ENCODE data around the gene SUSD4. TPM values are rescaled to one million over a fixed set of nuclear protein-coding genes. Genes with fewer than 3 reads are reported as not detected.

The SUSD4 gene
- total and polyA plus RNA-seq, 2 of the 8 experiments (the other 6 are each of a cell fraction or from before 2014, with no cell fraction given) = 3.9 to 5.2 TPM

- Histone ChIP-seq H3K4me3 (ENCODE audit: extremely low read depth in 1 of 4, insufficient read depth in 2 of 4, low read depth in 3 of 4, low read length in 4 of 4) (no peak overlapping the region), H2BK5ac (ENCODE audit: low read depth, low read length) (no peak overlapping the region), H3K23me2 (ENCODE audit: low read depth, low read length) (peaks cover 3% of the 10 kb centered on the region; the same call in 1 of the 2 replicates), H4K91ac (replicated peaks; ENCODE audit: insufficient read length, low read length) (no peak overlapping the region), H4K8ac (ENCODE audit: extremely low read depth, insufficient read depth, low read length) (no peak overlapping the region), H3K4ac (replicated peaks; ENCODE audit: insufficient read length, low read depth, low read length) (no peak overlapping the region), H3K9ac (replicated peaks in 1 of 4; ENCODE audit: extremely low read depth in 1 of 4, low read depth in 3 of 4, low read length in 3 of 4) (no peak overlapping the region), H3K27ac (ENCODE audit: low read depth, low read length) (no peak overlapping the region), H2BK20ac (ENCODE audit: low read length) (no peak overlapping the region), H4K20me1 (replicated peaks in 1 of 2; ENCODE audit: control insufficient read depth in 1 of 2, insufficient read depth in 2 of 2, low read length in 2 of 2) (peaks cover 0 to 1% of the 10 kb centered on the region in 2 experiments), H2BK120ac (replicated peaks; ENCODE audit: low read depth, low read length) (no peak overlapping the region), H3K36me3 (ENCODE audit: control insufficient read depth in 2 of 4, insufficient read depth in 4 of 4, low read length in 3 of 4) (no peaks in the 10 kb centered on the region), H3K18ac (ENCODE audit: extremely low read depth, low read length) (no peak overlapping the region), H3K4me1 (replicated peaks in 1 of 4; ENCODE audit: control insufficient read depth in 3 of 4, insufficient read depth in 4 of 4, low read length in 3 of 4) (no peaks in the 10 kb centered on the region), H3K9me3 (ENCODE audit: insufficient read depth in 2 of 2, low read depth in 1 of 2, low read length in 1 of 2) (no peaks in the 10 kb centered on the region; a peak in 1 of 4 replicates), H2BK15ac (ENCODE audit: low read length) (no peak overlapping the region), H2AK5ac (ENCODE audit: low read depth, low read length) (no peak overlapping the region), H3K23ac (ENCODE audit: insufficient read length) (no peak overlapping the region), H3K27me3 (replicated peaks in 1 of 4; ENCODE audit: control insufficient read depth in 3 of 4, extremely low read depth in 1 of 4, insufficient read depth in 3 of 4, low read length in 3 of 4) (no peaks in the 10 kb centered on the region), H3K79me2 (ENCODE audit: control insufficient read depth in 1 of 2, insufficient read depth in 2 of 2, low read length in 2 of 2) (no peaks in the 10 kb centered on the region), H3K4me2 (ENCODE audit: insufficient read depth in 1 of 2, low read depth in 2 of 2, low read length in 2 of 2) (no peak overlapping the region), H2BK12ac (ENCODE audit: low read depth, low read length) (no peak overlapping the region), H3K79me1 (ENCODE audit: low read depth, low read length) (no peaks in the 10 kb centered on the region), H4K5ac (ENCODE audit: insufficient read length, low read depth, low read length) (no peak overlapping the region), H2AFZ (ENCODE audit: low read length) (no peak overlapping the region), H3K14ac (ENCODE audit: insufficient read length) (no peak overlapping the region), H3K56ac (replicated peaks; ENCODE audit: insufficient read length, low read depth, low read length) (no peak overlapping the region)
- DNase-seq (ENCODE audit: low read depth in 1 of 2, low spot score in 2 of 2) (no peak), FAIRE-seq (no peak)
- POLR2A ChIA-PET (ENCODE audit: partially characterized antibody) = no interaction called here
- CTCF ChIA-PET (ENCODE audit: partially characterized antibody) = interaction anchor here (1.1 kb wide), 1 partner anchor 161 kb away, joined by 3 read pairs; no protein-coding TSS in a partner anchor
- 100% methylated on average over 1 of the region's 1 CpG; no CpG with 5 or more reads in 1 of the 2 experiments for WGBS, 2 experiments (ENCODE audit: extremely low coverage in 1 of 2, insufficient coverage in 1 of 2, insufficient read length in 1 of 2, insufficient replicate concordance in 2 of 2, low coverage in 1 of 2, low lambda C conversion rate in 2 of 2, missing lambda C conversion rate in 1 of 2)
- no peak for TF ChIP-seq SIX5 (IDR thresholded peaks at IDR 0.05; ENCODE audit: low read depth, low read length)
- no peak for TF ChIP-seq EZH2 (IDR thresholded peaks at IDR 0.05; ENCODE audit: low read depth, low read length, severe bottlenecking)
- no peak for TF ChIP-seq CREB1 (IDR thresholded peaks at IDR 0.05)
- no peak for TF ChIP-seq POLR2AphosphoS5 (IDR thresholded peaks at IDR 0.05; ENCODE audit: low read depth, low read length)
- no peak for TF ChIP-seq CTBP2 (IDR thresholded peaks at IDR 0.05; ENCODE audit: borderline replicate concordance, insufficient read depth, insufficient read length, low read length)
- no peak for TF ChIP-seq JUND (IDR thresholded peaks at IDR 0.05; ENCODE audit: low read length)
These were observed 66.2 kb downstream of the SUSD4 start for GRCh38 chr1:223297800-223298199.

Measured in H1 (cell line).